GM18861 (cell line): ENCODE measurements around the gene KDM4B.

Experiments used
- ATAC-seq: cut with Tn5 transposase; IDR thresholded peaks from one replicate; pipeline ENCODE4 v1.9.1; 2021; ENCODE audit not compliant: unreplicated experiment

KDM4B gene

GRCh38 chr19:5032101-5032967, 63.4 kb downstream of the KDM4B start:
- ATAC-seq, result no peak

- ATAC-seq, result no peak
Measured at GRCh38 chr19:5035105-5035761, 66.3 kb downstream of the KDM4B start.

DNA sequence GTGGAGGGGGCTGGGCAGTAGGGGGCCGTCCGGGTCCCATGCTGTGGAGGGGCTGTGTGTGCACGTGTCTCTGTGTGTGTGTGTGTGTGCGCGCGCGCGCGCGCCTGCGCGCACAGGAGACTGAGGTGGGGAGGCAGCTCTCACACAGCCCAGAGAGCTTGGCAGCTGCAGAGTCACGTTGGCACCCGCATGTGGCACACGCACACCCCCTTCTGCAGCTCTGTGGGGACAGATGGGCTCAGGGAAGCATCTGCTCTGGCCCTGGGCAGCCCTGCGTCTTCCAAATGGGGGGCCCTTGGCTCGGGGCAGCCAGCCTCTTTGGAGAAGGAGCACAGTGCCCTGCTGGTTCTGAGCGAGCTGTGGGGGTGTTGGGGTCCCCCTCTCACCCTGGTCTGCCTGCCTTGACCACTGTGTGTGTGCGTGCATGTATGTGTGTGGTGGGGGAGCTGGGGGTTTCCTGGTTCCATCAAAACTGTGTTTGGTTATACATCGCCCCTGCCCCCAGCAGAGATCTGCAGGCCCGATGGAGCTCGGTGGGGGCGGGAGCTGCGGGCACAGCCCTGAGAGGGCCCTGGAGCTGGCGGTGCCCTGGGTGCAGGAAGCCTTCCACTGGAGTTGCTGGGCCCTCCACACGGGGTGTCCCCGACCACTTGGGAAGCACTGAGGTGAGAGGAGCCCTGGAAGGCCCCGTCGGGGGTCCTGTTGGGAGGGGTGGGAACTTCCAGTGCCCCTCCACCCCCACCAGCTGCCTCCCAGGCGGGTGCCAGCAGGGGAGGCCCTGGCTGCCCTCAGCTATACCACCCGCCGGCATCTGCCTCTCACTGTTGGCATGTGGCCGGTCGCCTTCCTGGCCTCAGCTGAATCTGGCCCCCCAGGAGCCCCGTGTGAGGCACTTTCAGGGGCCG, 67.1 kb downstream of the KDM4B start:
- no peak for ATAC-seq

DNA sequence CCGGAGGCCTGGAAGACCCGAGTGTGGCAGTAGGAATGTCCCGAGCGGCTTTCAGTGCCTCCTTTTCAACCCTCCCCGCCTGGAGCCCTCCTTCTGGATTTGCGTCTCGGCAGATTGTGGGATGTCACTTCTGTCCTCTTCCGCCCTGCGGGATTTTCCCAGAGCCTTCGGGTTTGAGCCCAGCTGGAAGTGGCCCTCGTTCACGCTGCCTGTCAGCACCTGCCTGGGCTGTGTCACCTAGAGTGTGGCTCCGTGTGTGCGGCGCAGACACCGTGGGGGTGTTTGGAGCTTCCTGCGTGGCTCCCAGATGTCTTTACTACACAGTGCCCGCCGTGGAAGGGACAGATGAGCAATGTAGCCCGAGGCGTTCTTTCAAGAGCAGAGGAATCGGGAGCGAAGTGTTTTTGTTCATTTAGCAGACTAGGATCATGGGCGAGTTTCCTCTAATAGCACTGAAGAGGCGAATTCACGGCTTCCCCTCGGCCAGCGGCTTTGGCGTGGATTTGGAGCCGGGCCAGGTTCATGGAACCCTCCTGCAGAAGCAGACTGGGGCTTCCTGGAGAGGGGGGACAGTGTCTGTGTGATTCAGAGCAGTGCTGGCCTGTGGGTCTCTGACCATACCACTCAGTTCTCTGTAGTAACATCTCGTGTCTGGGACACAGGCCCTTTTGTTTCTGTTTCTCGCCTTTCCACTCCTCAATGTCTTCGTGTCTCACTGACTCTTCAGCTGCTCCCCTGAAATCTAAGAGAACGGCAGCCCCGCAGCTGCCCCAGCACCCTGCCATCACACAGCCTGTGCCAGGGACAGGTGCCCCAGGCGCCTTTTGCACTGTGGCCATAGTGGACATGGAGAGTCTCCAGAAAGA, 68.0 kb downstream of the KDM4B start:
- no peak for ATAC-seq

- no peak for ATAC-seq
Measured at GRCh38 chr19:5037936-5038335, 69.0 kb downstream of the KDM4B start.

- ATAC-seq, result no peak
Measured at GRCh38 chr19:5038631-5039271, 69.8 kb downstream of the KDM4B start.

- no peak for ATAC-seq
Measured at GRCh38 chr19:5039642-5040543, 71.0 kb downstream of the KDM4B start.

GRCh38 chr19:5040544-5041167, 71.7 kb downstream of the KDM4B start:
- no peak for ATAC-seq

- no peak for ATAC-seq
Measured at GRCh38 chr19:5041168-5041912, 72.4 kb downstream of the KDM4B start.

- no peak for ATAC-seq
Measured at GRCh38 chr19:5041913-5042187, 72.9 kb downstream of the KDM4B start.

GRCh38 chr19:5042556-5042955, 73.6 kb downstream of the KDM4B start:
- ATAC-seq, result no peak

- ATAC-seq, result no peak
Measured at GRCh38 chr19:5045029-5045428, 76.1 kb downstream of the KDM4B start.

DNA sequence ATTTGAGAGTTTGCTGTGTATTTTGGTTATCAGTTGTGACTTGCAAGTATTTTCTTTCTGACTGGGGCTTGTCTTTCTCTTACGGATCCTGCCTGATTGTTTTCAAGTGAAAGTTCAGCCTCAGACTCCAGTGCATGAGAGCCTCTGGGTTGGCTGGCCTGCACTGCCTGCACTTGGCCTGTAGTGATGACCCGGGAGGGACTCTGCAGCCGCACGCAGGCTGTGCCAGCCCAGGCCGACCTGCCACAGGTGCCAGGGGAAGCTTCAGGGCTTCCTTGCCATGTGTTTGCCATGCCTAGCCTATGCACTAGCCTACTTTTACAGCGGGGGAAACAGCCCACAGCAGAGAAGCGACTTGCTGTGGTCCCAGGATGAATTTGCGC, 77.0 kb downstream of the KDM4B start:
- no peak for ATAC-seq

DNA sequence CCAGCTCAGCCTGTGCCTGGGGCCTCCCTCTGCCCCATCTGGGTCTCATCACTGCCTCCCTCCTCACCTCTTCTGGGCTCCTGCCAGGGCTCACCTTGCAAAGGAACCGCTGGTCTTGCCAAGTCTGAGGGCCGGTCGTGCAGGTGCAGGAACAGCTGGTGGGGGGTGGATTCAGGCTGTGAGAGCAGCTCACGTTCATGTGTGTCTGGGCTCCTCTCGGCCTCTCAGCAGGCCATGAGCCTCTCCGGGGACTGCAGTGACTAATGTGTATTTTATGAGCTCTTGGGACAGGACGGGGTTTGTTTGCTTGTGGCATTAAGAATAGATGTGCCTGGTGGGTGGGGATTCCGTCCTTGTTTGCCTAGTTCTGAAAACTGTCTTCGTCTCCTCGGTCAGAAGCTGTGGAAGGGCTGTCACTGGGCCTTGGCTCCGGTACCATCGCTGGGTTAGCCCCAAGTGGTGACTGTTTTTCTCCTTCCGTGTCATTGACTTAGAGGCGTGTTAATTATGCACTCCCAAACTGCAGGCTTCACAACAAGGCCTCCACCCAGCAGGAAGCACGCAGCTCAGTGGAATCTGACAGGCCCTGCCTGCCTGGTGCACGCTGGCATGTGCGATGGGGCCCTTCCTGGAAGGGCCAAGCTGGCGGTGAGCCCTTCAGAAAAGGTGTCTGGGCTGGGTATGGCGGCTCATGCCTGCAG, 77.6 kb downstream of the KDM4B start:
- no peak for ATAC-seq

DNA sequence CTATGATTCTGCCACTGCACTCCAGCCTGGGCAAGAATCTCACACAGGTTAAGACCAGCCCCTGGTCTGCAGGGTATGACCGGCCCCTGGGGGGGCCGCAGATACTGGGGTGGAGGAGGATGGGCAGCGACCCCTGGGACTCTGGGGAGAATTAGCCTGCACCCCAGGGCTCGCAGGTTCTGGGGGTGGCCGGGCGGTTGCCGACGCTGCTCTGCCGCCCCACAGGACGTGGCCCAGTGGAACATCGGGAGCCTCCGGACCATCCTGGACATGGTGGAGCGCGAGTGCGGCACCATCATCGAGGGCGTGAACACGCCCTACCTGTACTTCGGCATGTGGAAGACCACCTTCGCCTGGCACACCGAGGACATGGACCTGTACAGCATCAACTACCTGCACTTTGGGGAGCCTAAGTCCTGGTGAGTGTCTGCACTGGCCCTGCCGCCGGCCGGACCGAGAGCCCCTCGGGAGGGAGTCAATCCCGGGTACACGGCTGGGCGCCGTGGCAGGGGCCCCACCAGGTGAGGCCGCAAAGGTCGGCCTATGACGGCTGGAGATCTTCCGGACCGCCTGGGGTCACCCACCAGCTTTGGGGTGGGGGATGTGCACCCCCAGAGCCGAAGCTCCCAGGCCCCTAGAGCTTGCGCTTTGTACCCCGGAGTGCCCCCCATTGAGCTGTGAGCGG, 78.5 kb downstream of the KDM4B start:
- no peak for ATAC-seq

GRCh38 chr19:5048091-5048726, 79.3 kb downstream of the KDM4B start:
- no peak for ATAC-seq
